HG02981 (cell line): ENCODE results near the gene MYBPHL.

Source experiments
- ATAC-seq: cut with Tn5 transposase; IDR thresholded peaks from one replicate; pipeline ENCODE4 v1.9.1; 2021; ENCODE audit warnings: mild to moderate bottlenecking, moderate library complexity; ENCODE audit not compliant: unreplicated experiment

Gene MYBPHL, protein sequence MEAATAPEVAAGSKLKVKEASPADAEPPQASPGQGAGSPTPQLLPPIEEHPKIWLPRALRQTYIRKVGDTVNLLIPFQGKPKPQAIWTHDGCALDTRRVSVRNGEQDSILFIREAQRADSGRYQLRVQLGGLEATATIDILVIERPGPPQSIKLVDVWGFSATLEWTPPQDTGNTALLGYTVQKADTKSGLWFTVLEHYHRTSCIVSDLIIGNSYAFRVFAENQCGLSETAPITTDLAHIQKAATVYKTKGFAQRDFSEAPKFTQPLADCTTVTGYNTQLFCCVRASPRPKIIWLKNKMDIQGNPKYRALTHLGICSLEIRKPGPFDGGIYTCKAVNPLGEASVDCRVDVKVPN

GRCh38 chr1:109306832-109307273, at the start of gene MYBPHL:
TSS of gene MYBPHL (minus strand) at chr1:109307011. CDS start at chr1:109306991, 20 bp downstream.
- ATAC-seq, result no peak

DNA sequence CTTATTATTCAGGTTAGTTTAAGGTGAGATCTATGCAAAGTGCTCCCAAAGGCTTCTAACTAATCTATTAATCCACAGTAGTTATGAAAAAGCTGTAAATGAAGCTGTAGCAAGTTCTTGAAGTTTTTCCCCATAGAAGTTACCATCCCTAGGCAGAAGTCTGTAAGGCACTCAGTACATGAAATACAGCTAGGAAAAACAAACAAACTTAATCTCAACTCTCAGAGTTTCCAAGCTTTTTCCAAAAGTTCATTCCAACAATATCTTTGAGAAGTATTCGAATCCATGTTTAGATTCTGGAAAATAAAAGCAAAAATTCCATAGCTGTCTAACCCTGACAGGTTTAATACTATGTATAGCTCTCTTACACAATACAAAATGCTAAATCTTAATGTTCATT, 49.7 kb upstream of the MYBPHL start:
- ATAC-seq, result no peak

DNA sequence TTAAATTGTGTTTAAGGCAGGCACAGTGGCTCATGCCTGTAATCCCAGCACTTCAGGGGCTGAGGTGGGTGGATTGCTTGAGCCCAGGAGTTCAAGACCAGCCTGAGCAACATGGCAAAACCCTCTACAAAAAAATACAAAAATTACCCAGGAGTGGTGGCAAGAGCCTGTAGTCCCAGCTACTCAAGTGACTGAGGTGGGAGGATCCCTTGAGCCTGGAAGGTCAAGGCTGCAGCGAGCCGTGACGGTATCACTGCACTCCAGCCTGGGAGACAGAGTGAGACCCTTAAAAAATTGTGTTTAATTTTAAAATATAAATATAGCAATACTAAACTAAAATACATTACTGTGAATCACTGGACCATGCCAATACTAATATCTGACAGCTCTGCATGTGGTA, 48.1 kb upstream of the MYBPHL start:
- ATAC-seq, result no peak

DNA sequence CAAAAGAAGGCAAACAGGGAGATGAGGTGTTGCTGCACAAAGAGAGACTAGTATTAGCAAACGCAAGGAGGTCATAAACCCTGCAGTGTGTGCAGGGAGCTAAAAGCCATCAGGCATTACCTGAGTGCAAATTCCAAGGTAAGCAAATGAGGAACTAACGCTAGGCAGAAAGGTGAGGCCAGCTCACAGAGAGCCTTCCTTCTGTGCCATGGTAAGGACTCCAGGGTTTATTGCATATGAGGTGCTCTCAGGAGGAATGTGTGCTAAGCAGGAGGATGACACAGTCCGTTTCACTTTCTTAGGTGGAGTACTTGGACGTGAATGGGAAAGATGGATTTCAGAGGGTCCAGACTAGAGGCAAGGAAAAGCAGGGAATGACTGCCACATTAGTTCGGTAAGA, 44.6 kb upstream of the MYBPHL start:
- ATAC-seq, result no peak

GRCh38 chr1:109350655-109351054, 43.8 kb upstream of the MYBPHL start:
- ATAC-seq, result no peak

GRCh38 chr1:109350182-109350581, 43.4 kb upstream of the MYBPHL start:
- ATAC-seq, result no peak

DNA sequence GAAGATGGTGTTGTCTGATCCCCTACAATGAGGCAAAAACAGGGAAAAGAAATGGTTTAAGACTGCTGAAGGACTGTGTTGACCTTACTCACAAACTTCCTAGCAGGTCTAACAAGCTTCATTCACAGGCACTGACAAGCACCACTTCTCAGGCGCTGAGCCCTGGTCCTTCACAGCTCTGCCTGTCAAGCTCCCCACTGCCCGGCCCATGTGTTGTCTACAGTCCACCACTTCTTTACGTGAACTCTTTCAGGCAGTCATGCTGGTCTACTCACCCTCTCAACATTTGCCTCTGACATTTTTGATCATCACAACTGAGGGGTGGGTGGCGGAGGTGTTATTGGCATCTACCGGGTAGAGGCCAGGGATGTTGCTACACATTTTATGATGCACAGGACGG, 40.7 kb upstream of the MYBPHL start:
- ATAC-seq, result no peak

GRCh38 chr1:109341944-109342930, 35.4 kb upstream of the MYBPHL start:
- no peak for ATAC-seq

DNA sequence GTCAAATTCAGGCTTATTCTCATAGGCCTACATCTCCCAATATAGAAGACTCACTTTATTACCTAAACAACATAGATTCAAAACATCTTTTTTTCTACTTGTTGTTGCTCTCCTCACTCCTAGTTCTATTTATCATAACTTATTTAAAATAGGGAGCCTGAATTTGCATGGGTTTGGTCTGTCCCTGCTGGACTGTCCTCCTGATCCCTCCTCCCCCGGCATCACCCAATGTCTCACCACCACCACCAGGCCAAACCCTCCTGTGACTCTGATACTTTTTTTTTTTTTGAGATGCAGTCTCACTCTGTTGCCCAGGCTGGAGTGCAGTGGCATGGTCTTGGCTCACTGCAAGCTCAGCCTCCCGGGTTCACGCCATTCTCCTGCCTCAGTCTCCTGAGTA, 31.8 kb upstream of the MYBPHL start:
- ATAC-seq, result no peak

- ATAC-seq, result no peak
Measured at GRCh38 chr1:109338091-109338490, 31.3 kb upstream of the MYBPHL start.

GRCh38 chr1:109335091-109335490, 28.3 kb upstream of the MYBPHL start:
- ATAC-seq, result no peak

DNA sequence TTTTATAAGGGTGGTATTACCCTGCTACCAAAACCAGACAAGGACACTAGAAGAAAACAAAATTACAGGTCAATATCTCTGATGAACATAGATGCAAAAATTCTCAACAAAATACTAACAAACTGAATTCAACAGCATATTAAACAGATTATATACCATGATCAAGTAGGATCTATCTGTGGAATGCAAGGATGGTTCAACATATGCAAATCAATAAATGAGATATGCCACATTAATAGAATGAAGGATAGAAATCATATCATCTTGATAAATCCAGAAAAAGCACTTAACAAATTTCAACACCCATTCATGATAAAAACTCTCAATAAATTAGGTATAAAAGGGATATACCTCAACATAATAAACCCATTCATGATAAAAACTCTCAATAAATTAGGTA, 24.3 kb upstream of the MYBPHL start:
- ATAC-seq, result no peak

DNA sequence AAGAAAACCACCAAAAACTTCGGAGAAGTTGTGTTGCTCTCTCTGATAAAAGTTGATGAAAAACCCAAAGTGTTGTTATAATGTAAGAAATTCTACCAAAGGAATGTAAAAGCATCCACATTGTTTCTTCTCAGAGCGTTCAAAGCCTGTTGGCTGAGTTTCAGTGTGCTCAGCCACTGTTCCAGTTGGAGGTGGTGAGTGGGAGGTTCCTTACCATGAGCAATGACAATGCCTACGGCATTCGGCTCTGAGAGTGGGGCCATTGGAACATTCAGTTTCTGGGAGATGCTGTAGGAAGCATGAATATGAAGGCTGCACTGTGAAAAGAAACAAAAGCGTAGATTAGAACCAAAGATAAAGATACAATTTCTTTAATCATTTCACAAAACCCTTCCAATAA, 20.5 kb upstream of the MYBPHL start:
- ATAC-seq, result no peak

GRCh38 chr1:109322974-109323373, 16.2 kb upstream of the MYBPHL start:
- ATAC-seq, result no peak

GRCh38 chr1:109319114-109319513, 12.3 kb upstream of the MYBPHL start:
- ATAC-seq, result no peak

DNA sequence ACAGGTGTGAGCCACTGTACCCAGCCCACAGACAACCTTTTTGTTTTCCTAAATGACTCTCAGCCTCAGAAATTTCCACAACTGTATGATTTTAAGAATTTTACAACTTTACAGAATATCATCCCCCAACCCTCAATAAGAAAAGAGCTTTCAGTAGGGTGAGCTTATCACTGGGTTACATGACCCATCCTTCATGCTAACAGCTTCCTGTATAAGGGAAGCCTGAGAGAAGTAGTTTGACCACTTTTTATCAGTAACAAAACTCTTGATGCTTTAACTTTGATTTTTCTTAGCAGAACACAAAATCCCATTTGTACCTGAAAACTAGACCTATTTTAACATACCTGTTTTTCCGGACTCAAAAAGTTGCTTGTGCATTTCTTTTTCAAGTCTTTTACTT, 9.7 kb upstream of the MYBPHL start:
- ATAC-seq, result no peak

GRCh38 chr1:109315288-109315687, 8.5 kb upstream of the MYBPHL start:
- ATAC-seq, result no peak

GRCh38 chr1:109314795-109315194, 8.0 kb upstream of the MYBPHL start:
- ATAC-seq, result no peak

DNA sequence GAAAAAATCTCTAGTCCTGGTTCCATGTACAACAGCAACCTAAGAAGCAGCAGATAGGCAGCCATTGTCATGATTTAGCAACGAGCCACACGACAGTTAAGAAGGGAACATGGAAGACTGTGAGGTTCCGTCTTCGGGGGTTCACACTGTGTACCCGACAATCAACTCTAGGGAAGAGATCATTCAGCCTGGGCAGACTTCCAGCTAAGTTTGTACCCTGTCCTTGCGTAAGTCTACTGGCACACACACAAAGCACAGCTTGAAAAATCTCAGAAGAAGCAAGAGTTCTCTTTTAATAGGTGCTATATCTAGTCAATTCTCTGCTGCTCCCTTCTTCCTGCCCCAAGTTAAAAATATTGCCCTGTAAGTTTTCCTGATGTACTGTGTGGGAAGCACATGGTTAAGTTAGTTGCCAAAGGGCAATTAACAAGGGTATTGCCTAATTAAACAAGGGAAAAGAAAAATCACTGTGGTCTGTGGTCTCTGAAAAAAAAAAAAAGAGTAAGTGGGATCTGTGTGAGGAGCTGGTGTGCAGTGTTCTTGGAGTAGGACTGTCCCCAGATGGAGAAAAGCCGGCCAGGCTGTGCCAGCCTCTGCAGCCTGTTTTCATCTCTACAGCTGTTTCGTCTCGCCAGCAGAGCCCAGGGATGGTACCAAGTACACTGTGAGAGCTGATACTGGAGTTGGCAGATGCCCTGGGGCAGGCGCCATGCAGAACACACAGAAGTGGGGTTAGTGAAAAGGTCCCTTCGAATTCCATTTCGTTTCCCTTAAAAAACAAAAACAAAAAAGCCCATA, 6.4 kb upstream of the MYBPHL start:
- ATAC-seq, result no peak

DNA sequence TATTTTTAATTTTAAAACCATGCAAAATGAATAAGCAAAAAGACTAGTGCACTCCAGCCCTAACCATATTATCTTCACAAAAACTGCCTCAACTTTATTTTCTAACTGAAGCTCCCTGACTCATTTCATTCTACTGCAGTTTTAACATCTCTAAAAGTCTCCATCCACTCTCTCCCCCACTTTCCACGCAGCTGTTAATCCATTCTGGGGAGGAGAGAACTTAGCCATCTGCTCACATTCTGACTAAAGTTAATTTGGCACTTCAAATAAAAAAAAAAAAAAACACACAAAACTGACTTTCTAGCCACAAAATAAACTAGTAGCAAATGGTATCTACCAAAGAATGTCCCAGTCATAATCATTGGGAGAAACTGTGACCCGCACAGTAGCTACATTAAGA, 5.4 kb upstream of the MYBPHL start:
- no peak for ATAC-seq

GRCh38 chr1:109309347-109309746, 2.5 kb upstream of the MYBPHL start:
- ATAC-seq, result no peak
